HepG2 (cell line): ENCODE measurements around the gene VAMP5. TPM values are rescaled to one million over a fixed set of nuclear protein-coding genes. Genes with fewer than 3 reads are reported as not detected.

Experiments used
- JARID2 ChIP-seq: sonication (generic); formaldehyde crosslinking; IDR thresholded peaks from 2 replicates; pipeline ENCODE4 v1.8.1; 2023; ENCODE audit warnings: missing genetic modification reagents, inconsistent platforms; ENCODE audit not compliant: insufficient replicate concordance
- RFX3 ChIP-seq: IDR thresholded peaks from 2 replicates; pipeline ENCODE4 v1.6.1; 2016; ENCODE audit warnings: missing biosample characterization, missing genetic modification reagents
- SAFB2 ChIP-seq: sonication (generic); formaldehyde crosslinking; IDR thresholded peaks from 2 replicates; pipeline ENCODE4 v1.5.1; 2020; ENCODE audit warnings: missing genetic modification reagents, low read depth, mild to moderate bottlenecking, borderline replicate concordance
- SIX4 ChIP-seq: sonication (generic); formaldehyde crosslinking; IDR thresholded peaks from 2 replicates; pipeline ENCODE4 v1.4.0; 2020; ENCODE audit warnings: missing genetic modification reagents
- TGIF2 ChIP-seq: IDR thresholded peaks from 2 replicates; pipeline ENCODE4 v1.6.1; 2016; ENCODE audit warnings: control low read depth, missing compliant biosample characterization
- TOE1 ChIP-seq: sonication (generic); formaldehyde crosslinking; IDR thresholded peaks from 2 replicates; pipeline ENCODE4 v1.4.0; 2020; ENCODE audit warnings: mild to moderate bottlenecking, missing genetic modification reagents
- ZNF136 ChIP-seq: sonication (generic); formaldehyde crosslinking; IDR thresholded peaks from 2 replicates; pipeline ENCODE4 v1.8.1; 2022; ENCODE audit warnings: low read depth, mild to moderate bottlenecking, moderate library complexity, missing genetic modification reagents
- ZNF572 ChIP-seq: sonication (generic); formaldehyde crosslinking; IDR thresholded peaks from 2 replicates; pipeline ENCODE4 v1.5.1; 2020; ENCODE audit warnings: mild to moderate bottlenecking, missing genetic modification reagents
- ZNF746 ChIP-seq: sonication (generic); formaldehyde crosslinking; IDR thresholded peaks from 2 replicates; pipeline ENCODE4 v1.8.0; 2022; ENCODE audit warnings: mild to moderate bottlenecking, missing genetic modification reagents
- ZZZ3 ChIP-seq: sonication (generic); formaldehyde crosslinking; IDR thresholded peaks from 2 replicates; pipeline ENCODE4 v1.4.0; 2020; ENCODE audit warnings: missing genetic modification reagents, mild to moderate bottlenecking, borderline replicate concordance
- polyA plus RNA-seq, 8 experiments: library from polyadenylated mRNA; depleted of rRNA in 3 of 8; stranded (reverse) in 7 of 8; unstranded in 1 of 8; fragments of >200 nt; fragmentation: Illumina TruSeq in 4 of 8; extraction: Trizol in 4 of 8; gene quantifications; 2 replicates each; pipeline versions ENCODE4 v1.2.1 to v1.2.3, GENCODE V29; 2011 to 2016; ENCODE audit warnings: low read depth in 4 of 8, missing spikeins in 1 of 8, mixed read lengths in 1 of 8; ENCODE audit not compliant: insufficient read depth in 1 of 8
- total RNA-seq, 5 experiments: library from RNA; depleted of rRNA; stranded (reverse); fragments of >200 nt; fragmentation: Illumina TruSeq; extraction: Trizol; gene quantifications; 2 replicates each; pipeline ENCODE4 v1.2.3, GENCODE V29; 2016; ENCODE audit warnings: low read depth in 1 of 5
- TF ChIP-seq, protein P1 (sequence below), 2 experiments: fragments of 450-650 bp in 1 of 2; sonication (generic) in 1 of 2; formaldehyde crosslinking in 1 of 2; IDR thresholded peaks; 2 replicates each; pipeline versions ENCODE4 v1.6.1 to v1.8.0; 2016 to 2022; ENCODE audit warnings: antibody characterized with exemption in 1 of 2, mild to moderate bottlenecking in 1 of 2, missing genetic modification reagents in 1 of 2
- TF ChIP-seq, protein P2 (sequence below): sonication (generic); formaldehyde crosslinking; IDR thresholded peaks from 2 replicates; pipeline ENCODE4 v1.4.0; 2020; ENCODE audit warnings: mild to moderate bottlenecking, missing genetic modification reagents, borderline replicate concordance
- TF ChIP-seq, protein P3 (sequence below): sonication (generic); formaldehyde crosslinking; IDR thresholded peaks from 2 replicates; pipeline ENCODE4 v1.4.0; 2020; ENCODE audit warnings: missing genetic modification reagents

Gene VAMP5
- total and polyA plus RNA-seq, 2 of the 13 experiments (the other 11 are each of a cell fraction or from before 2014, with no cell fraction given), result 7.2 to 56.7 TPM

DNA sequence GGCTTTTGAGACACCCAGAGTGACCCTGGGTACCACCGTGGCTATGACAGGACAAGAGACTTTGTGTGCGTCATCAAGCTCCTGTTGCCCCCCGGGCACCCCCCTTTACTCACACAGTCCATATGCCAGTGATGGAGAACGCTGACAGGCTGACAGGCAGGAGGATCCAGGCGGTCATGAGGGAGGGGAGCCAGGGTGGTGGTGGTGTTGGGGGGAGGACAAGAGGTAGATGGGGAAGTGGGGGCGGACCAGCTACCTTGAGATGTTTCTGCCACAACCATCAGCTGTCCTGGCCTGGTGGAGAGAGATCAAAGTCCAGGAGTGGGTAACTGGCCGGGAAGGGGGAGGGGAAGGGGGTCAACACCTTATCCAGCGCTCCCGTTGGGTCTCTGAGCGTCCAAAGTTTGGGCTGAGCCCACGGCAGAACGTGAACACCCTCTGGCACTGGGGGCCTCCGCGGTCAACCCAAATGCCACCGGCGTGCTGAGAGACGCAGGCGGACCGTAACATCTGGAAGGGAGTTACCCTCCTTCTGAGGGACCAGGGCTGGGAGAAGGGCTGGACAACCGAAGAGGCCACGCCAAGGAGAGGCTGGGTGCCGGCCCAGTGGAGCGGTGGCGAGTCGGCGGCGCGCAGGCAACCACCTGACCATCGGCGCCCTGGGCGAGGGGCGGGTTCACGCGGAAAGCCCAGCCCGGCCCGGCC is 17.7 kb downstream of the VAMP5 start (continued):
- TF ChIP-seq, protein P1, sequence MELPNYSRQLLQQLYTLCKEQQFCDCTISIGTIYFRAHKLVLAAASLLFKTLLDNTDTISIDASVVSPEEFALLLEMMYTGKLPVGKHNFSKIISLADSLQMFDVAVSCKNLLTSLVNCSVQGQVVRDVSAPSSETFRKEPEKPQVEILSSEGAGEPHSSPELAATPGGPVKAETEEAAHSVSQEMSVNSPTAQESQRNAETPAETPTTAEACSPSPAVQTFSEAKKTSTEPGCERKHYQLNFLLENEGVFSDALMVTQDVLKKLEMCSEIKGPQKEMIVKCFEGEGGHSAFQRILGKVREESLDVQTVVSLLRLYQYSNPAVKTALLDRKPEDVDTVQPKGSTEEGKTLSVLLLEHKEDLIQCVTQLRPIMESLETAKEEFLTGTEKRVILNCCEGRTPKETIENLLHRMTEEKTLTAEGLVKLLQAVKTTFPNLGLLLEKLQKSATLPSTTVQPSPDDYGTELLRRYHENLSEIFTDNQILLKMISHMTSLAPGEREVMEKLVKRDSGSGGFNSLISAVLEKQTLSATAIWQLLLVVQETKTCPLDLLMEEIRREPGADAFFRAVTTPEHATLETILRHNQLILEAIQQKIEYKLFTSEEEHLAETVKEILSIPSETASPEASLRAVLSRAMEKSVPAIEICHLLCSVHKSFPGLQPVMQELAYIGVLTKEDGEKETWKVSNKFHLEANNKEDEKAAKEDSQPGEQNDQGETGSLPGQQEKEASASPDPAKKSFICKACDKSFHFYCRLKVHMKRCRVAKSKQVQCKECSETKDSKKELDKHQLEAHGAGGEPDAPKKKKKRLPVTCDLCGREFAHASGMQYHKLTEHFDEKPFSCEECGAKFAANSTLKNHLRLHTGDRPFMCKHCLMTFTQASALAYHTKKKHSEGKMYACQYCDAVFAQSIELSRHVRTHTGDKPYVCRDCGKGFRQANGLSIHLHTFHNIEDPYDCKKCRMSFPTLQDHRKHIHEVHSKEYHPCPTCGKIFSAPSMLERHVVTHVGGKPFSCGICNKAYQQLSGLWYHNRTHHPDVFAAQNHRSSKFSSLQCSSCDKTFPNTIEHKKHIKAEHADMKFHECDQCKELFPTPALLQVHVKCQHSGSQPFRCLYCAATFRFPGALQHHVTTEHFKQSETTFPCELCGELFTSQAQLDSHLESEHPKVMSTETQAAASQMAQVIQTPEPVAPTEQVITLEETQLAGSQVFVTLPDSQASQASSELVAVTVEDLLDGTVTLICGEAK (IDR thresholded peaks at IDR 0.05), result no peak
- TF ChIP-seq, protein P1 (CRISPR knock-in tag; IDR thresholded peaks at IDR 0.05), result peak; percentile 23; the same call in 1 of the 2 replicates
- TF ChIP-seq JARID2, result no peak
- TF ChIP-seq, protein P2, sequence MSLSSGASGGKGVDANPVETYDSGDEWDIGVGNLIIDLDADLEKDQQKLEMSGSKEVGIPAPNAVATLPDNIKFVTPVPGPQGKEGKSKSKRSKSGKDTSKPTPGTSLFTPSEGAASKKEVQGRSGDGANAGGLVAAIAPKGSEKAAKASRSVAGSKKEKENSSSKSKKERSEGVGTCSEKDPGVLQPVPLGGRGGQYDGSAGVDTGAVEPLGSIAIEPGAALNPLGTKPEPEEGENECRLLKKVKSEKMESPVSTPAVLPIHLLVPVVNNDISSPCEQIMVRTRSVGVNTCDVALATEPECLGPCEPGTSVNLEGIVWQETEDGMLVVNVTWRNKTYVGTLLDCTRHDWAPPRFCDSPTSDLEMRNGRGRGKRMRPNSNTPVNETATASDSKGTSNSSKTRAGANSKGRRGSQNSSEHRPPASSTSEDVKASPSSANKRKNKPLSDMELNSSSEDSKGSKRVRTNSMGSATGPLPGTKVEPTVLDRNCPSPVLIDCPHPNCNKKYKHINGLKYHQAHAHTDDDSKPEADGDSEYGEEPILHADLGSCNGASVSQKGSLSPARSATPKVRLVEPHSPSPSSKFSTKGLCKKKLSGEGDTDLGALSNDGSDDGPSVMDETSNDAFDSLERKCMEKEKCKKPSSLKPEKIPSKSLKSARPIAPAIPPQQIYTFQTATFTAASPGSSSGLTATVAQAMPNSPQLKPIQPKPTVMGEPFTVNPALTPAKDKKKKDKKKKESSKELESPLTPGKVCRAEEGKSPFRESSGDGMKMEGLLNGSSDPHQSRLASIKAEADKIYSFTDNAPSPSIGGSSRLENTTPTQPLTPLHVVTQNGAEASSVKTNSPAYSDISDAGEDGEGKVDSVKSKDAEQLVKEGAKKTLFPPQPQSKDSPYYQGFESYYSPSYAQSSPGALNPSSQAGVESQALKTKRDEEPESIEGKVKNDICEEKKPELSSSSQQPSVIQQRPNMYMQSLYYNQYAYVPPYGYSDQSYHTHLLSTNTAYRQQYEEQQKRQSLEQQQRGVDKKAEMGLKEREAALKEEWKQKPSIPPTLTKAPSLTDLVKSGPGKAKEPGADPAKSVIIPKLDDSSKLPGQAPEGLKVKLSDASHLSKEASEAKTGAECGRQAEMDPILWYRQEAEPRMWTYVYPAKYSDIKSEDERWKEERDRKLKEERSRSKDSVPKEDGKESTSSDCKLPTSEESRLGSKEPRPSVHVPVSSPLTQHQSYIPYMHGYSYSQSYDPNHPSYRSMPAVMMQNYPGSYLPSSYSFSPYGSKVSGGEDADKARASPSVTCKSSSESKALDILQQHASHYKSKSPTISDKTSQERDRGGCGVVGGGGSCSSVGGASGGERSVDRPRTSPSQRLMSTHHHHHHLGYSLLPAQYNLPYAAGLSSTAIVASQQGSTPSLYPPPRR, result peak; percentile 49
- TF ChIP-seq SIX4 (CRISPR knock-in tag), result no peak
- TF ChIP-seq TOE1, result 0 out of 2 replicates have a peak, but pooled peaks have one; percentile 58
- TF ChIP-seq, protein P3, sequence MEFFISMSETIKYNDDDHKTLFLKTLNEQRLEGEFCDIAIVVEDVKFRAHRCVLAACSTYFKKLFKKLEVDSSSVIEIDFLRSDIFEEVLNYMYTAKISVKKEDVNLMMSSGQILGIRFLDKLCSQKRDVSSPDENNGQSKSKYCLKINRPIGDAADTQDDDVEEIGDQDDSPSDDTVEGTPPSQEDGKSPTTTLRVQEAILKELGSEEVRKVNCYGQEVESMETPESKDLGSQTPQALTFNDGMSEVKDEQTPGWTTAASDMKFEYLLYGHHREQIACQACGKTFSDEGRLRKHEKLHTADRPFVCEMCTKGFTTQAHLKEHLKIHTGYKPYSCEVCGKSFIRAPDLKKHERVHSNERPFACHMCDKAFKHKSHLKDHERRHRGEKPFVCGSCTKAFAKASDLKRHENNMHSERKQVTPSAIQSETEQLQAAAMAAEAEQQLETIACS (CRISPR knock-in tag), result 0 out of 2 replicates have a peak, but pooled peaks have one; percentile 7
- TF ChIP-seq ZZZ3 (CRISPR knock-in tag), result no peak
- TF ChIP-seq RFX3 (CRISPR knock-in tag), result no peak; the same call in 1 of the 2 replicates
- no peak for TF ChIP-seq ZNF746 (CRISPR knock-in tag)
- TF ChIP-seq SAFB2, result peak; percentile 22; the same call in 1 of the 2 replicates
- TF ChIP-seq TGIF2, result no peak; the same call in none of the 2 replicates
- no peak for TF ChIP-seq ZNF572 (CRISPR knock-in tag)
- TF ChIP-seq ZNF136, result no peak
